SK-N-SH treated with all-trans-retinoic acid at 6 μM for 48 hours (cell line): ENCODE data around the gene PRRT2.

ENCODE experiments used
- ATAC-seq: fragments of 200-7000 bp; cut with Tn5 transposase; 3 replicates; pipeline ENCODE4 v1.9.1; 2020; ENCODE audit warnings: mild to moderate bottlenecking, moderate library complexity
- ARNTL ChIP-seq: fragments of 450-650 bp; formaldehyde crosslinking; IDR thresholded peaks from 2 replicates; pipeline ENCODE4 v1.5.0; 2020; ENCODE audit warnings: low read depth, mild to moderate bottlenecking, moderate library complexity, borderline replicate concordance
- BACH2 ChIP-seq: fragments of 250-450 bp; sonication (Bioruptor Pico); IDR thresholded peaks from 2 replicates; pipeline ENCODE4 v1.9.0; 2021; ENCODE audit warnings: mild to moderate bottlenecking, borderline replicate concordance
- CREB5 ChIP-seq: fragments of 250-450 bp; sonication (Bioruptor Pico); IDR thresholded peaks from 2 replicates; pipeline ENCODE4 v1.5.1; 2020; ENCODE audit warnings: low read depth, mild to moderate bottlenecking, moderate library complexity
- CSDC2 ChIP-seq: fragments of 250-450 bp; sonication (Bioruptor Pico); IDR thresholded peaks from 2 replicates; pipeline ENCODE4 v1.5.0; 2020; ENCODE audit warnings: mild to moderate bottlenecking, moderate library complexity
- CSRNP3 ChIP-seq: fragments of 250-450 bp; sonication (Bioruptor Pico); IDR thresholded peaks from 2 replicates; pipeline ENCODE4 v1.5.1; 2021; ENCODE audit warnings: mild to moderate bottlenecking, moderate library complexity
- ESRRG ChIP-seq: fragments of 250-450 bp; sonication (Bioruptor Pico); IDR thresholded peaks from 2 replicates; pipeline ENCODE4 v1.6.1; 2021; ENCODE audit warnings: mild to moderate bottlenecking
- GLIS3 ChIP-seq: fragments of 250-450 bp; sonication (Bioruptor Pico); IDR thresholded peaks from 2 replicates; pipeline ENCODE4 v1.5.0; 2020; ENCODE audit warnings: mild to moderate bottlenecking, moderate library complexity
- ISL1 ChIP-seq: fragments of 250-450 bp; sonication (Bioruptor Pico); IDR thresholded peaks from 2 replicates; pipeline ENCODE4 v2.1.2; 2022; ENCODE audit warnings: mild to moderate bottlenecking, moderate library complexity
- OSR1 ChIP-seq: fragments of 250-450 bp; sonication (Bioruptor Pico); IDR thresholded peaks from 2 replicates; pipeline ENCODE4 v1.8.0; 2022; ENCODE audit warnings: moderate library complexity, mild to moderate bottlenecking, inconsistent platforms
- PATZ1 ChIP-seq: fragments of 250-450 bp; sonication (Bioruptor Pico); IDR thresholded peaks from 2 replicates; pipeline ENCODE4 v1.8.0; 2020; ENCODE audit warnings: mild to moderate bottlenecking, moderate library complexity, borderline replicate concordance
- PPARA ChIP-seq: fragments of 250-450 bp; sonication (Bioruptor Pico); IDR thresholded peaks from 2 replicates; pipeline ENCODE4 v1.5.0; 2020; ENCODE audit warnings: mild to moderate bottlenecking, borderline replicate concordance
- RARB ChIP-seq: fragments of 250-450 bp; sonication (Bioruptor Pico); IDR thresholded peaks from 2 replicates; pipeline ENCODE4 v1.8.0; 2021; ENCODE audit warnings: mild to moderate bottlenecking, moderate library complexity
- SNAI2 ChIP-seq: fragments of 250-450 bp; sonication (Bioruptor Pico); IDR thresholded peaks from 2 replicates; pipeline ENCODE4 v1.5.0; 2020; ENCODE audit warnings: mild to moderate bottlenecking, moderate library complexity
- TCF4 ChIP-seq: fragments of 250-450 bp; sonication (Bioruptor Pico); IDR thresholded peaks from 2 replicates; pipeline ENCODE4 v1.8.0; 2021; ENCODE audit warnings: mild to moderate bottlenecking, moderate library complexity, borderline replicate concordance
- TOX ChIP-seq: fragments of 250-450 bp; sonication (Bioruptor Pico); IDR thresholded peaks from 2 replicates; pipeline ENCODE4 v1.8.0; 2021; ENCODE audit warnings: mild to moderate bottlenecking, moderate library complexity, borderline replicate concordance
- TSHZ2 ChIP-seq: fragments of 250-450 bp; sonication (Bioruptor Pico); IDR thresholded peaks from 2 replicates; pipeline ENCODE4 v1.5.0; 2020; ENCODE audit warnings: mild to moderate bottlenecking, moderate library complexity
- ZC3H10 ChIP-seq: fragments of 250-450 bp; sonication (Bioruptor Pico); IDR thresholded peaks from 2 replicates; pipeline ENCODE4 v1.5.1; 2021; ENCODE audit warnings: mild to moderate bottlenecking, moderate library complexity
- ZFP3 ChIP-seq: fragments of 250-450 bp; sonication (Bioruptor Pico); IDR thresholded peaks from 2 replicates; pipeline ENCODE4 v1.5.0; 2020; ENCODE audit warnings: mild to moderate bottlenecking, moderate library complexity
- ZFP30 ChIP-seq: fragments of 450-650 bp; formaldehyde crosslinking; IDR thresholded peaks from 2 replicates; pipeline ENCODE4 v1.5.0; 2022; ENCODE audit warnings: mild to moderate bottlenecking, moderate library complexity
- ZNF565 ChIP-seq: fragments of 450-650 bp; formaldehyde crosslinking; conservative IDR thresholded peaks from 2 replicates; pipeline ENCODE4 v1.5.0; 2020; ENCODE audit warnings: low read depth, mild to moderate bottlenecking, moderate library complexity
- ZNF70 ChIP-seq: fragments of 450-650 bp; formaldehyde crosslinking; IDR thresholded peaks from 2 replicates; pipeline ENCODE4 v1.5.0; 2020; ENCODE audit warnings: mild to moderate bottlenecking, moderate library complexity
- ZNF8 ChIP-seq: fragments of 450-650 bp; formaldehyde crosslinking; IDR thresholded peaks from 2 replicates; pipeline ENCODE4 v1.5.0; 2020; ENCODE audit warnings: mild to moderate bottlenecking, moderate library complexity

The PRRT2 gene

GRCh38 chr16:29825145-29826044, 13.4 kb downstream of the PRRT2 start:
- ATAC-seq: peak; percentile 42
- TF ChIP-seq ZNF565 (no peak), ZC3H10 (CRISPR knock-in tag) (no peak), ZFP30 (CRISPR knock-in tag) (no peak), ZFP3 (CRISPR knock-in tag) (no peak), ESRRG (CRISPR knock-in tag) (no peak), TCF4 (CRISPR knock-in tag) (no peak), ARNTL (CRISPR knock-in tag) (no peak), CSDC2 (CRISPR knock-in tag) (no peak), CREB5 (no peak), OSR1 (no peak), ISL1 (CRISPR knock-in tag) (no peak)

- no peak for TF ChIP-seq CSRNP3
- no peak for TF ChIP-seq PPARA (CRISPR knock-in tag)
- no peak for TF ChIP-seq TOX (CRISPR knock-in tag)
- TF ChIP-seq CSDC2 (CRISPR knock-in tag): no peak
- no peak for TF ChIP-seq TCF4 (CRISPR knock-in tag)
- TF ChIP-seq CREB5: no peak
- TF ChIP-seq ESRRG (CRISPR knock-in tag): no peak
- TF ChIP-seq PATZ1 (CRISPR knock-in tag): no peak
- TF ChIP-seq ARNTL (CRISPR knock-in tag): no peak
- no peak for TF ChIP-seq OSR1
- no peak for TF ChIP-seq RARB
- no peak for TF ChIP-seq BACH2 (CRISPR knock-in tag)
- ATAC-seq: no peak
Observed at GRCh38 chr16:29826342-29826695, 14.3 kb downstream of the PRRT2 start.

GRCh38 chr16:29830774-29831173, 18.8 kb downstream of the PRRT2 start:
- TF ChIP-seq ARNTL (CRISPR knock-in tag) (no peak), GLIS3 (CRISPR knock-in tag) (no peak), ZFP30 (CRISPR knock-in tag) (no peak), ISL1 (CRISPR knock-in tag) (no peak), SNAI2 (CRISPR knock-in tag) (no peak), PPARA (CRISPR knock-in tag) (no peak), ZC3H10 (CRISPR knock-in tag) (no peak), ZNF8 (CRISPR knock-in tag) (no peak), ZNF70 (CRISPR knock-in tag) (no peak), TSHZ2 (no peak)
- ATAC-seq: no peak
